PC-3 (cell line): ENCODE data around the gene BMP2. TPM values are rescaled to one million over a fixed set of nuclear protein-coding genes. Genes with fewer than 3 reads are reported as not detected.
A peak's percentile ranks its signal among the peaks of the same experiment; 100 is the strongest.

Experiments used
- ATAC-seq: fragments of 200-7000 bp; cut with Tn5 transposase; 2 replicates; pipeline ENCODE4 v1.9.1; 2020; ENCODE audit warnings: mild to moderate bottlenecking, moderate library complexity
- BruUV-seq: library from RNA; stranded (reverse); fragments of 400-500 nt; replicated peaks from 2 replicates; lab custom pipeline; 2021; lab: Mats Ljungman, UMichigan
- CTCF ChIA-PET: fragments of 300-600 bp; sonication (Branson Sonifier 250); formaldehyde crosslinking; loops from one replicate; lab custom pipeline; 2022; ENCODE audit warnings: antibody characterized with exemption; lab: Charles Lee
- POLR2A ChIA-PET: fragments of 300-600 bp; sonication (Branson Sonifier 250); formaldehyde crosslinking; loops from one replicate; lab custom pipeline; 2022; ENCODE audit warnings: antibody characterized with exemption; ENCODE audit not compliant: unreplicated experiment; lab: Charles Lee
- DNase-seq: peaks from one replicate; pipeline ENCODE4 v3.0.0-alpha.2; 2015
- H2AFZ ChIP-seq: fragments of 300-600 bp; sonication (generic); 2 replicates; pipeline ENCODE4 v1.6.0; 2016; ENCODE audit warnings: antibody characterized with exemption, low read length
- H3F3A ChIP-seq: fragments of 300-600 bp; sonication (generic); one replicate; pipeline ENCODE4 v1.6.0; 2017; ENCODE audit warnings: antibody characterized with exemption, low read length, control low read depth, mild to moderate bottlenecking; ENCODE audit not compliant: unreplicated experiment
- H3K27ac ChIP-seq: fragments of 300-600 bp; sonication (generic); 2 replicates; pipeline ENCODE4 v1.5.1; 2016; ENCODE audit warnings: mild to moderate bottlenecking, low read length
- H3K27me3 ChIP-seq: fragments of 300-600 bp; sonication (generic); 2 replicates; pipeline ENCODE4 v1.6.1; 2016; ENCODE audit warnings: low read length, mixed read lengths
- H3K36me3 ChIP-seq: fragments of 300-600 bp; sonication (generic); 2 replicates; pipeline ENCODE4 v1.6.1; 2016; ENCODE audit warnings: low read depth, mixed run types, low read length, mixed read lengths
- H3K4me1 ChIP-seq: fragments of 300-600 bp; sonication (generic); 2 replicates; pipeline ENCODE4 v1.5.1; 2016; ENCODE audit warnings: low read length; ENCODE audit not compliant: insufficient read depth
- H3K4me2 ChIP-seq: fragments of 300-600 bp; sonication (generic); 2 replicates; pipeline ENCODE4 v1.6.0; 2016; ENCODE audit warnings: low read length
- H3K4me3 ChIP-seq: fragments of 300-600 bp; sonication (generic); 2 replicates; pipeline ENCODE4 v1.5.1; 2016; ENCODE audit warnings: mild to moderate bottlenecking, low read length, mixed read lengths
- H3K79me2 ChIP-seq: fragments of 300-600 bp; sonication (generic); 2 replicates; pipeline ENCODE4 v1.6.1; 2017; ENCODE audit warnings: low read length, mixed read lengths
- H3K9ac ChIP-seq: fragments of 300-600 bp; sonication (generic); 2 replicates; pipeline ENCODE4 v1.6.0; 2016; ENCODE audit warnings: mild to moderate bottlenecking, low read length
- H3K9me2 ChIP-seq: fragments of 300-600 bp; sonication (generic); replicated peaks from 2 replicates; pipeline ENCODE4 v1.6.1; 2016; ENCODE audit warnings: mixed run types, low read length, mixed read lengths
- H3K9me3 ChIP-seq: fragments of 300-600 bp; sonication (generic); 2 replicates; pipeline ENCODE4 v1.6.1; 2016; ENCODE audit warnings: low read length, mixed read lengths
- H4K20me1 ChIP-seq: fragments of 300-600 bp; sonication (generic); 2 replicates; pipeline ENCODE4 v1.6.1; 2016; ENCODE audit warnings: low read length, mixed read lengths
- EZH2 ChIP-seq: fragments of 300-600 bp; sonication (generic); IDR thresholded peaks from one replicate; pipeline ENCODE4 v1.6.1; 2017; ENCODE audit warnings: antibody characterized with exemption, mild to moderate bottlenecking, low read length; ENCODE audit not compliant: unreplicated experiment
- EZH2phosphoT487 ChIP-seq: fragments of 300-600 bp; sonication (generic); IDR thresholded peaks from 2 replicates; pipeline ENCODE4 v1.6.1; 2018; ENCODE audit warnings: mild to moderate bottlenecking, antibody characterized with exemption, low read length, borderline replicate concordance
- intact Hi-C: fragments of 100-400 bp; cut with micrococcal nuclease; formaldehyde crosslinking; loops from 2 replicates; pipeline ENCODE4 v1.9.0; 2023
- total RNA-seq: library from RNA; depleted of rRNA; stranded (reverse); fragments of >200 nt; gene quantifications from 2 replicates; pipeline ENCODE4 v1.2.3, GENCODE V29; 2014
- TF ChIP-seq, protein P1 (sequence below): fragments of 300-600 bp; sonication (generic); conservative IDR thresholded peaks from 2 replicates; pipeline ENCODE4 v1.5.1; 2017; ENCODE audit warnings: antibody characterized with exemption, low read depth, mild to moderate bottlenecking, low read length

Gene BMP2
- total RNA-seq, 1 experiment from 2014 or later = 0.73 TPM

DNA sequence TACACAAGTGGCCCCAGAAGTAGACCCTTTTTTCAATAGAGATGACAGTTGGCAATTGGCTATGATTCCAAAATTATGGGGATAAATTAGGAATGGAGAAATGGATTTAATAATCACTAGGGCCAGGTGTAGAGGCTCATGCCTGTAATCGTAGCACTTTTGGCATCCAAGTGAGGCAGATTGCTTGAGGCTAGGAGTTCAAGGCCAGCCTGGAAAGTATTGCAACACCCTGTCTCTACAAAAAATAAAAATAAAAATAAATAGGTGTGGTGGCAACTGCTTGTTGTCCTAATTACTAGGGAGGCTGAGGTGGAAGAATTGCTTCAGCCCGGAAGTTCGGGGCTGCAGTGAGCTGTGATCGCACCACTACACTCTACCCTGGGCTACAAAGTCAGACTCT, 60.0 kb downstream of the BMP2 start:
- Histone ChIP-seq H3K9ac (no peak overlapping the region), H3K9me2 (no peaks in the 10 kb centered on the region), H2AFZ (no peak overlapping the region), H3K9me3 (no peaks in the 10 kb centered on the region), H3K27ac (no peak overlapping the region), H3K79me2 (no peaks in the 10 kb centered on the region), H3K36me3 (no peaks in the 10 kb centered on the region), H3K4me1 (peaks cover 5% of the 10 kb centered on the region; the same call in 1 of the 2 replicates), H4K20me1 (no peaks in the 10 kb centered on the region), H3F3A (no peaks in the 10 kb centered on the region), H3K27me3 (peaks cover 15% of the 10 kb centered on the region), H3K4me3 (no peak overlapping the region), H3K4me2 (no peak overlapping the region)
- ChIA-PET POLR2A (no interaction called here), CTCF (no interaction called here)
- intact Hi-C loops = loop anchor here (10.0 kb wide), 1 partner anchor 457 kb away; no protein-coding TSS in a partner anchor
- no TSS peak for BruUV-seq
- ATAC-seq = no peak
- no peak for DNase-seq
- TF ChIP-seq, protein P1, sequence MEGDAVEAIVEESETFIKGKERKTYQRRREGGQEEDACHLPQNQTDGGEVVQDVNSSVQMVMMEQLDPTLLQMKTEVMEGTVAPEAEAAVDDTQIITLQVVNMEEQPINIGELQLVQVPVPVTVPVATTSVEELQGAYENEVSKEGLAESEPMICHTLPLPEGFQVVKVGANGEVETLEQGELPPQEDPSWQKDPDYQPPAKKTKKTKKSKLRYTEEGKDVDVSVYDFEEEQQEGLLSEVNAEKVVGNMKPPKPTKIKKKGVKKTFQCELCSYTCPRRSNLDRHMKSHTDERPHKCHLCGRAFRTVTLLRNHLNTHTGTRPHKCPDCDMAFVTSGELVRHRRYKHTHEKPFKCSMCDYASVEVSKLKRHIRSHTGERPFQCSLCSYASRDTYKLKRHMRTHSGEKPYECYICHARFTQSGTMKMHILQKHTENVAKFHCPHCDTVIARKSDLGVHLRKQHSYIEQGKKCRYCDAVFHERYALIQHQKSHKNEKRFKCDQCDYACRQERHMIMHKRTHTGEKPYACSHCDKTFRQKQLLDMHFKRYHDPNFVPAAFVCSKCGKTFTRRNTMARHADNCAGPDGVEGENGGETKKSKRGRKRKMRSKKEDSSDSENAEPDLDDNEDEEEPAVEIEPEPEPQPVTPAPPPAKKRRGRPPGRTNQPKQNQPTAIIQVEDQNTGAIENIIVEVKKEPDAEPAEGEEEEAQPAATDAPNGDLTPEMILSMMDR = no peak
- TF ChIP-seq EZH2 (no peak), EZH2phosphoT487 (no peak)

DNA sequence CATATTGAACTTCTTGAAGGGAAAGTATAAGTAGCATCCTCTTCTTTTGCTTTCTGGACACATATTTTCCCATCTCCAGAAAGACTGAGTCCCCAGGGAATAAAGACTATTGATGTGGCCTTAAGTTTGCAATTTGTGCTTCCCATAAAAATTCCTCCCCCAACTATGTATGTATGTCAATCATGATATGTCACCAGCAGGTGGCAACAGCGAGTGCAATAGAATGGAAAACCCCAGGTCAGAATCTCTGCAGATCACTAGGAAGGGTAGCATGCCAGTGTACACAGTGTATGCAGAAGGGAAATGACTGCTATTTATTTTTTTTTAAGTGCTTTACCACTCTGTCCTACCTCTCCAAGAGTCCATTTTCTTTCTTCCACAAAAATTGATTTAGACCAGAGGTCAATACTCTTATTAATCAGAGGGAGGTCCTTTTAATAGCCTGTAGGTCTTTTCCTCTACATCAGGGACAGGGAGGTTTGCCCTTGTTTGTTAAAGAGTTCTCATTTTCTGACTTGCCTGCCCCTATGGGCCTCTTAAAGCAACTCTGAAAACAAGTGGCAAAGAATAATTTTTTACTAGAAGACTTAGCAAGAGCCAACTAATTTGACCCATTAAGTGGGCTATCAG, 61.4 kb downstream of the BMP2 start:
- H3K36me3 ChIP-seq = no peaks in the 10 kb centered on the region
- no peak overlapping the region for H3K4me3 ChIP-seq
- no peak overlapping the region for H2AFZ ChIP-seq
- H3K9me3 ChIP-seq = no peaks in the 10 kb centered on the region
- no peaks in the 10 kb centered on the region for H3K79me2 ChIP-seq
- peak; percentile 85 for DNase-seq
- H3K4me1 ChIP-seq = peaks cover 5% of the 10 kb centered on the region; the same call in 1 of the 2 replicates
- H3K27ac ChIP-seq = no peak overlapping the region
- ChIA-PET CTCF (interaction anchor here (0.7 kb wide), 1 partner anchor 1710 kb away, joined by 3 read pairs; no protein-coding TSS in a partner anchor), POLR2A (no interaction called here)
- H3K4me2 ChIP-seq = no peak overlapping the region
- H3K9ac ChIP-seq = no peak overlapping the region
- H3F3A ChIP-seq = no peaks in the 10 kb centered on the region
- ATAC-seq = peak; percentile 89
- no TSS peak for BruUV-seq
- no peaks in the 10 kb centered on the region for H4K20me1 ChIP-seq
- intact Hi-C loops = loop anchor here (2.0 to 10.0 kb wide), 4 partner anchors 456 to 1098 kb away; no protein-coding TSS in a partner anchor
- H3K27me3 ChIP-seq = peaks cover 25% of the 10 kb centered on the region
- no peak for TF ChIP-seq EZH2
- TF ChIP-seq, protein P1 = peak; percentile 83
- no peaks in the 10 kb centered on the region for H3K9me2 ChIP-seq

DNA sequence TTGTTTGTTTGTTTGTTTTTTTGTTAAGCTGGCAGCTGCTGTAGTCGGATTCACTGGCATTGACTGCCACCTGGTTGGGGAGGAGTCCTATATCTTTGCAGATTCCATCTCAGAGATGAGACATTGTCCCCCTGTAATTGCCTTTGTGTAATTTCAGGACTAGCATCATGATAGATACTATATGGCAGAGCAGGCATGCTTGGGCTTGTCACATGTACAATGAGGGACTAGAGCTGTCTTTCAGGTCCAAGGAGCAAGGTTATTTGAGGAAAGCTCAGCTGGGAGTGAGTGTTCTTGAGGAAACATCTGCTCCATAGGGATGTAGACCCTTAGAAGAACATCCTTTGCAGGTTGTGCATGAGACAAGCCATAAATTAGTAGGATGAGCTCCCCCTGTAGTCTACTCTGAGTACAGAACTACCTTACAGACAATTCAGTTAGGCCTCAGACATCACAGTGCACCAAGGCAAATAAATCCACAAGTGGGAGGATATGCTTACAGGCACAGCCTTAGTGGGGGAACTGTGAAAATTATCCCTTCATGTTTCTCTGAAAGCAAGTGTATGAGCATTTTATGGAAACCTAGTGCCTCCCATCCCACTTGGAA, 62.1 kb downstream of the BMP2 start:
- Histone ChIP-seq H3K27ac (no peak overlapping the region), H3K4me3 (no peak overlapping the region), H3F3A (no peaks in the 10 kb centered on the region), H3K4me1 (peaks cover 5% of the 10 kb centered on the region; the same call in 1 of the 2 replicates), H3K27me3 (peaks cover 30% of the 10 kb centered on the region), H3K4me2 (no peak overlapping the region), H3K9me2 (no peaks in the 10 kb centered on the region), H4K20me1 (no peaks in the 10 kb centered on the region), H3K9ac (no peak overlapping the region), H3K9me3 (no peaks in the 10 kb centered on the region), H3K79me2 (no peaks in the 10 kb centered on the region), H3K36me3 (no peaks in the 10 kb centered on the region), H2AFZ (no peak overlapping the region)
- ATAC-seq = no peak
- BruUV-seq = no TSS peak
- POLR2A ChIA-PET = no interaction called here
- DNase-seq = no peak
- TF ChIP-seq, protein P1 = peak; percentile 53
- no peak for TF ChIP-seq EZH2
- no peak for TF ChIP-seq EZH2phosphoT487
- intact Hi-C loops = loop anchor here (2.0 to 10.0 kb wide), 4 partner anchors 455 to 1097 kb away; no protein-coding TSS in a partner anchor
- CTCF ChIA-PET = interaction anchor here (0.7 kb wide), 2 partner anchors 63 to 1709 kb away, joined by 3 to 4 read pairs; no protein-coding TSS in a partner anchor
